NCI-H2081 treated with DMSO at 0.1 percent for 48 hours (cell line): Measurements from ENCODE around the gene LRRC28.
A peak's percentile ranks its signal among the peaks of the same experiment; 100 is the strongest.
"Not testable (repeated sequence)": the region's sequence is repeated elsewhere in the genome, so short reads cannot be mapped to it uniquely, and the experiment has no call there.

Experiments
- DNase-seq: peaks from one replicate; lab custom pipeline; 2025; lab: John Stamatoyannopoulos, UW

Gene LRRC28

GRCh38 chr15:99250857-99251841, at the start of gene LRRC28:
TSS of gene LRRC28 (plus strand) at chr15:99251481. CDS start at chr15:99255958, 4,477 bp downstream.
- DNase-seq = peak; percentile 93

- DNase-seq = no peak
Measured at GRCh38 chr15:99202176-99202552, 49.1 kb upstream of the LRRC28 start.

- no peak for DNase-seq
Measured at GRCh38 chr15:99207672-99208071, 43.6 kb upstream of the LRRC28 start.

GRCh38 chr15:99209326-99209725, 42.0 kb upstream of the LRRC28 start:
- DNase-seq = no peak

GRCh38 chr15:99210334-99210733, 40.9 kb upstream of the LRRC28 start:
- DNase-seq = no peak

- no peak for DNase-seq
Measured at GRCh38 chr15:99211926-99212325, 39.4 kb upstream of the LRRC28 start.

- no peak for DNase-seq
Measured at GRCh38 chr15:99212406-99212805, 38.9 kb upstream of the LRRC28 start.

GRCh38 chr15:99213187-99213811, 38.0 kb upstream of the LRRC28 start:
- peak; percentile 14 for DNase-seq

- no peak for DNase-seq
Measured at GRCh38 chr15:99224372-99225214, 26.7 kb upstream of the LRRC28 start.

- DNase-seq = no peak
Measured at GRCh38 chr15:99226802-99227201, 24.5 kb upstream of the LRRC28 start.

- DNase-seq = no peak
Measured at GRCh38 chr15:99228120-99228770, 23.0 kb upstream of the LRRC28 start.

GRCh38 chr15:99230867-99231266, 20.4 kb upstream of the LRRC28 start:
- no peak for DNase-seq

- no peak for DNase-seq
Measured at GRCh38 chr15:99232740-99233139, 18.5 kb upstream of the LRRC28 start.

- not testable (repeated sequence) for DNase-seq
Measured at GRCh38 chr15:99234160-99234559, 17.1 kb upstream of the LRRC28 start.

- no peak for DNase-seq
Measured at GRCh38 chr15:99238849-99239248, 12.4 kb upstream of the LRRC28 start.

GRCh38 chr15:99239545-99240198, 11.6 kb upstream of the LRRC28 start:
- DNase-seq = no peak

GRCh38 chr15:99241752-99242151, 9.5 kb upstream of the LRRC28 start:
- no peak for DNase-seq

- DNase-seq = no peak
Measured at GRCh38 chr15:99244306-99244705, 7.0 kb upstream of the LRRC28 start.

- DNase-seq = no peak
Measured at GRCh38 chr15:99247062-99247461, 4.2 kb upstream of the LRRC28 start.

GRCh38 chr15:99248000-99248715, 3.1 kb upstream of the LRRC28 start:
- no peak for DNase-seq
